Measurements from ENCODE around the gene PLEKHA1. TPM values are rescaled to one million over a fixed set of nuclear protein-coding genes. Genes with fewer than 3 reads are reported as not detected.

Gene PLEKHA1
- total RNA-seq, 1 experiment from 2014 or later, result 30.6 TPM

- no peak overlapping the region for H3K4me2 ChIP-seq (ENCODE audit: low read length)
- ATAC-seq (no peak), DNase-seq (ENCODE audit: low read depth, low spot score) (no peak)
- ChIA-PET CTCF (no interaction called here), RAD21 (ENCODE audit: low non-redundant PET in 1 of 2, low total read pairs in 2 of 2, uncharacterized antibody in 2 of 2, unreplicated experiment in 2 of 2) (no interaction called here), POLR2A (no interaction called here)
- intact Hi-C loops (cut with micrococcal nuclease), result no loop called here
- H3K4me1 ChIP-seq (ENCODE audit: control insufficient read depth in 1 of 2, insufficient read depth in 2 of 2, low read length in 2 of 2), result no peaks in the 10 kb centered on the region
- peaks cover 5 to 7% of the 10 kb centered on the region in 2 experiments; a peak in 2 of 4 replicates for H3K36me3 ChIP-seq (ENCODE audit: control insufficient read depth in 1 of 2, insufficient read depth in 2 of 2, low read length in 2 of 2)
- H4K20me1 ChIP-seq (ENCODE audit: insufficient read depth), result no peaks in the 10 kb centered on the region
- H3K9me2 ChIP-seq (ENCODE audit: insufficient read depth), result no peaks in the 10 kb centered on the region
- BruUV-seq (replicated peaks), result no TSS peak
- H3K9me3 ChIP-seq (ENCODE audit: control insufficient read depth in 1 of 2, insufficient read depth in 1 of 2, low read depth in 1 of 2, low read length in 2 of 2), result no peaks in the 10 kb centered on the region
- H3K27ac ChIP-seq (ENCODE audit: low read depth, low read length), result no peak overlapping the region
- no peak overlapping the region for H3K4me3 ChIP-seq (replicated peaks in 1 of 2; ENCODE audit: low read depth in 1 of 2, low read length in 2 of 2)
- TF ChIP-seq ZBTB33 (IDR thresholded peaks at IDR 0.05; ENCODE audit: extremely low read depth, insufficient replicate concordance, low read length), result no peak
- TF ChIP-seq FOSL1 (IDR thresholded peaks at IDR 0.05; ENCODE audit: low read depth), result no peak
- no peak for TF ChIP-seq CTCF (IDR thresholded peaks at IDR 0.05 in 2 of 3, conservative IDR thresholded peaks at IDR 0.05 in 1 of 3; ENCODE audit: borderline replicate concordance in 1 of 3, insufficient read depth in 1 of 3, low read depth in 2 of 3, low read length in 2 of 3)
- no peak for TF ChIP-seq POLR2AphosphoS5 (IDR thresholded peaks at IDR 0.05; ENCODE audit: low read depth, low read length)
- no peak for TF ChIP-seq MAX (IDR thresholded peaks at IDR 0.05)
- TF ChIP-seq EGR1 (IDR thresholded peaks at IDR 0.05; ENCODE audit: low read depth), result no peak
- TF ChIP-seq REST (IDR thresholded peaks at IDR 0.05; ENCODE audit: low read depth), result no peak
- H3K9ac ChIP-seq (ENCODE audit: low read length), result no peak overlapping the region
- no peak overlapping the region for H2AFZ ChIP-seq (ENCODE audit: low read depth, low read length, poor library complexity, severe bottlenecking)
- no peaks in the 10 kb centered on the region for H3K27me3 ChIP-seq (ENCODE audit: insufficient read depth, low read length)
- no peaks in the 10 kb centered on the region for H3K79me2 ChIP-seq (ENCODE audit: insufficient read depth, low read length)
Observed at GRCh38 chr10:122421742-122422141, 47.2 kb downstream of the PLEKHA1 start.
